Endodermal cell (in vitro differentiated cells): ENCODE measurements around the gene MINDY4. TPM values are rescaled to one million over a fixed set of nuclear protein-coding genes. Genes with fewer than 3 reads are reported as not detected.

Source experiments
- DNase-seq: peaks from one replicate; pipeline ENCODE4 v3.0.0-alpha.2; 2017
- H3K27ac ChIP-seq: 2 replicates; pipeline ENCODE4 v1.5.1; 2013; ENCODE audit warnings: mild to moderate bottlenecking, low read depth, low read length, moderate library complexity
- H3K27me3 ChIP-seq: 2 replicates; pipeline ENCODE4 v1.6.1; 2013; ENCODE audit warnings: mild to moderate bottlenecking, low read length, moderate library complexity; ENCODE audit not compliant: insufficient read depth, control insufficient read depth, poor library complexity, severe bottlenecking
- H3K36me3 ChIP-seq: 2 replicates; pipeline ENCODE4 v1.7.0; 2013; ENCODE audit warnings: mild to moderate bottlenecking, low read length, moderate library complexity; ENCODE audit not compliant: control insufficient read depth, insufficient read depth
- H3K4me1 ChIP-seq: one replicate; pipeline ENCODE4 v1.7.0; 2013; ENCODE audit warnings: low read length; ENCODE audit not compliant: control insufficient read depth, insufficient read depth
- H3K4me3 ChIP-seq: 2 replicates; pipeline ENCODE4 v1.5.1; 2013; ENCODE audit warnings: mild to moderate bottlenecking, low read length, moderate library complexity
- H3K9ac ChIP-seq: 2 replicates; pipeline ENCODE4 v1.6.1; 2013; ENCODE audit warnings: mild to moderate bottlenecking, low read length, moderate library complexity; ENCODE audit not compliant: poor library complexity, severe bottlenecking; ENCODE audit errors: extremely low read depth
- H3K9me3 ChIP-seq: 2 replicates; pipeline ENCODE4 v1.6.1; 2013; ENCODE audit warnings: mild to moderate bottlenecking, low read length, moderate library complexity; ENCODE audit not compliant: control insufficient read depth
- H3K27ac Mint-ChIP-seq: 2 replicates; pipeline ENCODE4 v1.8.0; 2020; ENCODE audit warnings: mixed read lengths
- H3K27me3 Mint-ChIP-seq: 2 replicates; pipeline ENCODE4 v1.8.0; 2021; ENCODE audit warnings: mild to moderate bottlenecking, mixed read lengths; ENCODE audit not compliant: insufficient read depth
- H3K36me3 Mint-ChIP-seq: 2 replicates; pipeline ENCODE4 v1.8.0; 2020; ENCODE audit warnings: low read depth, mixed read lengths
- H3K4me1 Mint-ChIP-seq: 2 replicates; pipeline ENCODE4 v1.8.0; 2020; ENCODE audit warnings: mixed read lengths
- H3K4me3 Mint-ChIP-seq: 2 replicates; pipeline ENCODE4 v1.8.0; 2020; ENCODE audit warnings: mild to moderate bottlenecking, moderate library complexity, mixed read lengths
- H3K9me3 Mint-ChIP-seq: 2 replicates; pipeline ENCODE4 v1.8.0; 2020; ENCODE audit warnings: mild to moderate bottlenecking, mixed read lengths
- WGBS, 2 experiments: methylation state at CpG; one replicate each; pipeline versions ENCODE4 v1.1.5 to v1.1.7; 2013; ENCODE audit warnings: missing lambda C conversion rate in 2 of 2, mixed read lengths in 1 of 2; ENCODE audit not compliant: insufficient coverage in 1 of 2, insufficient read length in 1 of 2; 5-methylcytosine and 5-hydroxymethylcytosine counted together
- total RNA-seq, 2 donors: library from RNA; stranded (reverse); fragmentation: NEBNext Ultra II Directional in 1 of 2; extraction: Animal tissue kit (Norgen Biotek cat#: 25700) in 1 of 2; gene quantifications; 2 replicates in 1 of 2; 3 replicates in 1 of 2; pipeline ENCODE4 v1.2.1, GENCODE V29; 2021
- TF ChIP-seq, protein P1 (sequence below): fragments of 200-600 bp; sonication (generic); conservative IDR thresholded peaks from 2 replicates; pipeline ENCODE4 v1.5.0; 2021; ENCODE audit warnings: antibody characterized with exemption, mild to moderate bottlenecking

Gene MINDY4
- total RNA-seq, 2 donors from 2014 or later, result 7.2 to 8.1 TPM

DNA sequence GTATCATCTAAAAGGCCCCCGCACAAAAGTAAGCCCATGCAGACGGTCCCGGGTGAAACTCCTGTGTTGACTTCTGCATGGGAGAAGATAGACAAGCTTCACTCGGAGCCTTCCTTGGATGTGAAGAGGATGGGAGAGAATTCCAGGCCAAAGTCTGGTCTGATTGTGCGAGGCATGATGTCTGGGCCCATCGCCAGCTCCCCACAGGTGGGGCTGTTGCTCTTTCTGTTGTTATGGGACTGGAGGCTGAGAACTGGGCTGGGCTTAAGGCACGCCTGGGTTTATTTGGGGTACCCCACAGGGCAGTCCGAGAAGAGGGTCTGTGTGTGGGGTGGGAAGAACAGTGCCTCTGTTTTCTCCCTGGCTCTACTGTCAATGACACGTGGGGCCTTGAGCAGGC is 14.6 kb downstream of the MINDY4 start:
- no peak overlapping the region for H3K4me3 Mint-ChIP-seq
- H3K9me3 Mint-ChIP-seq, result no peaks in the 10 kb centered on the region
- no peak for DNase-seq
- no peak overlapping the region for H3K27ac ChIP-seq
- H3K4me1 Mint-ChIP-seq, result no peaks in the 10 kb centered on the region
- H3K36me3 ChIP-seq, result peaks cover 38% of the 10 kb centered on the region
- no peak overlapping the region for H3K4me3 ChIP-seq
- TF ChIP-seq, protein P1, sequence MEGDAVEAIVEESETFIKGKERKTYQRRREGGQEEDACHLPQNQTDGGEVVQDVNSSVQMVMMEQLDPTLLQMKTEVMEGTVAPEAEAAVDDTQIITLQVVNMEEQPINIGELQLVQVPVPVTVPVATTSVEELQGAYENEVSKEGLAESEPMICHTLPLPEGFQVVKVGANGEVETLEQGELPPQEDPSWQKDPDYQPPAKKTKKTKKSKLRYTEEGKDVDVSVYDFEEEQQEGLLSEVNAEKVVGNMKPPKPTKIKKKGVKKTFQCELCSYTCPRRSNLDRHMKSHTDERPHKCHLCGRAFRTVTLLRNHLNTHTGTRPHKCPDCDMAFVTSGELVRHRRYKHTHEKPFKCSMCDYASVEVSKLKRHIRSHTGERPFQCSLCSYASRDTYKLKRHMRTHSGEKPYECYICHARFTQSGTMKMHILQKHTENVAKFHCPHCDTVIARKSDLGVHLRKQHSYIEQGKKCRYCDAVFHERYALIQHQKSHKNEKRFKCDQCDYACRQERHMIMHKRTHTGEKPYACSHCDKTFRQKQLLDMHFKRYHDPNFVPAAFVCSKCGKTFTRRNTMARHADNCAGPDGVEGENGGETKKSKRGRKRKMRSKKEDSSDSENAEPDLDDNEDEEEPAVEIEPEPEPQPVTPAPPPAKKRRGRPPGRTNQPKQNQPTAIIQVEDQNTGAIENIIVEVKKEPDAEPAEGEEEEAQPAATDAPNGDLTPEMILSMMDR, result no peak
- H3K4me1 ChIP-seq, result no peaks in the 10 kb centered on the region
- no peaks in the 10 kb centered on the region for H3K27me3 ChIP-seq
- H3K9me3 ChIP-seq, result no peaks in the 10 kb centered on the region
- H3K27ac Mint-ChIP-seq, result no peak overlapping the region
- WGBS, 2 experiments, result 93 to 100% methylated on average over 4 to 9 of the region's 9 CpGs
- H3K36me3 Mint-ChIP-seq, result peaks cover 49% of the 10 kb centered on the region
- no peak overlapping the region for H3K9ac ChIP-seq
- H3K27me3 Mint-ChIP-seq, result no peaks in the 10 kb centered on the region

DNA sequence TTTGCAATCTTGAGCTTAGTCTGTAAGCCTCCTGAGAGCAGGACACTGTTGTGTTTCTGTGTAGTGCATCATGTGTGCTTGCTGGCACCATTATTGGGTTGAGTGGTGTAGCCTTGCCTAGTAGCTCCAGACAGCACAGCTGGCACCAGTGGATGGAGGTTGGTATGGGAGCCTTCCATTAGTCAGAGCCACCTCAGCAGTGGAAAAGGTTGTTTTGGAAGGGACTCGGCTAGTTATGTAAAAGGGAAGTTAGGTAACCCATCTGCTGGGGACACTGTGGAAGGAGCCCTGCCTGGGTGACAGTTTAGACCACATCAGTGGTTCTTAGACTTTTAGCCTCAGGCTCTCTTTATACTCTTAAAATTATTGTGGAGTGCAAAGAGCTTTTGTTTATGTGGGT is 16.3 kb downstream of the MINDY4 start:
- H3K4me1 Mint-ChIP-seq, result no peaks in the 10 kb centered on the region
- peaks cover 45% of the 10 kb centered on the region for H3K36me3 Mint-ChIP-seq
- Histone ChIP-seq H3K9me3 (no peaks in the 10 kb centered on the region), H3K27ac (no peak overlapping the region), H3K27me3 (no peaks in the 10 kb centered on the region), H3K4me1 (no peaks in the 10 kb centered on the region), H3K4me3 (no peak overlapping the region), H3K36me3 (peaks cover 24% of the 10 kb centered on the region), H3K9ac (no peak overlapping the region)
- TF ChIP-seq, protein P1, result no peak
- WGBS, 2 experiments, result 86 to 91% methylated on average over 1 of the region's 1 CpG
- no peak for DNase-seq
- H3K9me3 Mint-ChIP-seq, result no peaks in the 10 kb centered on the region
- no peaks in the 10 kb centered on the region for H3K27me3 Mint-ChIP-seq
- no peak overlapping the region for H3K27ac Mint-ChIP-seq
- H3K4me3 Mint-ChIP-seq, result no peak overlapping the region

DNA sequence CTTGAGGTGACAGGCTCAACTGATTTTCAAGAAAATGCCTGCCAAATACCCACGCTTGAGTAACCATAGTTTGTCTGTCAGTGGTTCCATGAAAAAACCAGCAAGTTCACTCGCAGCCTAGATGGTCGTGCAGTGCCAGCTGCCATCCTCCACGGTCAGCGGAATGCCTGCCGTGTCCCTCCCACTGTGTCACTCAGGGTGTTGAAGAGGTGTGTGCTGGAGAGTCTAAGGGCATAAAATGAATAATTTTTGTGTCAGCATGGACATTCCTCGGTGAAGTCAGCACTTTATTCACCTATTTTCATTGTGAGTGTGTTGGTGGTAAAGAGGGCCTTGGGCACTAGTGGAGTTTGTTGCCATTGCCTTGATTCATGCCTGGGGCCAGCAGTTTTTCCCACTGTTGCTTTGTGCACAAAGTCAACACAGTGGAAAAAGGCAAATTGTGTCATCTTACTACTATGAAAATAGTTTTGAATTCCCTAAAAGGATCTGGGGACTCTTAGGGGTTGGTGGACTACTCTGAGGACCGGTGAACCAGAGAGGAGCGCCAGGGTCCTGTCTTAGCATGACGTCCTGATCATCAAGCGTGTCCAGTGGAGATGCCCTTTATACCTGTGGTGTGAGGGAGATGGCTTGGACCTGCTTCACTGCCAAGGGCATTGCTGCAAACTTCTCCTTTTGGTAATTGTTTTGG is 17.6 kb downstream of the MINDY4 start:
- no peaks in the 10 kb centered on the region for H3K9me3 Mint-ChIP-seq
- no peak for DNase-seq
- TF ChIP-seq, protein P1, result no peak
- no peaks in the 10 kb centered on the region for H3K9me3 ChIP-seq
- H3K36me3 ChIP-seq, result peaks cover 13% of the 10 kb centered on the region
- no peaks in the 10 kb centered on the region for H3K4me1 Mint-ChIP-seq
- whole genome bisulfite sequencing, 2 experiments, result 75 to 83% methylated on average over 7 to 11 of the region's 11 CpGs
- H3K36me3 Mint-ChIP-seq, result peaks cover 36% of the 10 kb centered on the region
- H3K27me3 ChIP-seq, result no peaks in the 10 kb centered on the region
- H3K9ac ChIP-seq, result no peak overlapping the region
- H3K4me3 ChIP-seq, result no peak overlapping the region
- H3K27ac ChIP-seq, result no peak overlapping the region
- H3K27ac Mint-ChIP-seq, result no peak overlapping the region
- H3K27me3 Mint-ChIP-seq, result no peaks in the 10 kb centered on the region
- H3K4me3 Mint-ChIP-seq, result no peak overlapping the region
- H3K4me1 ChIP-seq, result no peaks in the 10 kb centered on the region
